GM19025 (cell line): ENCODE data around the gene HUS1.
"Not testable (repeated sequence)": the region's sequence is repeated elsewhere in the genome, so short reads cannot be mapped to it uniquely, and the experiment has no call there.

Experiments used
- ATAC-seq: cut with Tn5 transposase; IDR thresholded peaks from one replicate; pipeline ENCODE4 v1.9.1; 2021; ENCODE audit warnings: mild to moderate bottlenecking, low read depth, moderate library complexity; ENCODE audit not compliant: unreplicated experiment

Gene HUS1

GRCh38 chr7:47980648-47981047 lies 1.2 kb upstream of the HUS1 start:
- ATAC-seq: not testable (repeated sequence)

DNA sequence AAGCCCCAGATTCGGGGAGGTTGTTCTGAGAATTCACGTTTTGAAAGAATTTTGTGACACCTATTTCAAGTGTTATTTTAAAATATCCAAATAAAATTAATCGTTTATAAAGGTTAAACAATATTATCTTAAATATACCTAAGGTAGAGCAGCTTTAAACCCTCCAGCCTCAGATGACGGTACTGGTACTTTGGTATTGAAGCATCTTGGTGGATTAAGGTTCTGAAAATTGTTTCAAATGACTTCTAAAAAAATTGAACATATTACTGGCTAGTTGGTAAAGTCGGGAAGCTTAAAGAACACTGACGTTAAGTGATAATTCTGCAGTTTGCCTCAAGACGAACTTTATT lies 392 bp upstream of the HUS1 start:
- no peak for ATAC-seq

- no peak for ATAC-seq
Observed at GRCh38 chr7:47978790-47979144, 648 bp downstream of the HUS1 start.

- no peak for ATAC-seq
Observed at GRCh38 chr7:47973739-47974138, 5.7 kb downstream of the HUS1 start.

DNA sequence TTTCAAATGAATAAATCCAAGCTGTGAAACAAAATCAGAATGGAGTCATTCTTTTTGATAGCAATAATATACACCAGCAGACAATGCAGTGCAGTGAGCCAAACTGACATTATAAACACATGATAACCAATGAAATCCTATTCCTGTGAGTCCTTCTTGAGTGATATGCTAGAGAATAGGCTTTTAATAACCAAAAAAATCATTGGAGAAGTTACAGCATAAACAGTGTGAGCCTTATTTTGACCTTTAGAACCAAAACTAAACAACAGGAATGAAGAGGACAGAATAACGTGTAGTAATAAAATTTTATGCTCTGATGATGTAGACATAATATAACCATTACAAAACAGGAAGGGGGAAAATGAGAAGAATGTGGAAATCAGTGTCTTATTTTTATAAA lies 8.7 kb downstream of the HUS1 start:
- no peak for ATAC-seq

DNA sequence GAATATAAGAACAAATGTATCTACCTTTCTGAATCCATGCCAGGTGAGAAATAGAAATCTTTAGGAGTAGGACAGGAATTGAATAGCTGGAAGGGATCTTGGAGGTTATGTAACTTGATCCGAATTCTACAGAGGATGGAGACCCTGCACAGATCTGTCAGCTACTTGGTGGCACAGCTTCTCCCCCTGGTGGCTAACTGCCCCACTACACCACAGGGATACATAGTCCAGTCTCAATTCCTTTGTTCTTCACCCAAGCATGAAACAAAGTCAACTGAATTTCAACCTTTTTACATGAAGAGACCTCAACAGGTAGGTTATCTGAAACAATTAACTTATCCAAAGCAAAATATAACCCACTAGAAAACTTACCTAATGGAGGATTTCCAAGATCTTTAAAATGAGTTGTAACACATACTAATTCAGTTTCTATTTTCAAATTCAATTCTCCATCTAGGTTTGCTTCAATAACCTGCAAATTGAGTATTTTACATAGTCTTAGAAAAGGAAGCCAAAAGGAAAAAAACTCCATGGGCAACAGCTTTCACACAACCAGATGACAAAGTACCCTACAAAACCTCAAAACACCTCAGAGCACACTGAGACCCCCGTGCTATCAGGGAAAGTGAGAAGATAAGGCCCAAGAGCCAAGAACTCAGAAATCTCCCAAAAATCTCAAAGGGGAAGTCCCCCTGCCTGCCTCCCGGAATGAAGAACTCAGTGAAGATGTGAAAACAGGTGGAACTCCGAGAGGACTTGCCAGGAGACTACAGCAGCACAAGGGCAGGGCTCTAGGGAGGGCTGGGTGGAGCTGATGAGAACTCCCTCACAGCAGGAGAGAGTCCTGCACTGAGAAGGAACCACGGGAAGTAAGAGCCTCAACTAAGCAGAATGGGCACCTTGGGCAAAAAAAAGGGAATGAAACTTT lies 10.3 kb downstream of the HUS1 start:
- ATAC-seq: no peak

- no peak for ATAC-seq
Observed at GRCh38 chr7:47967708-47968107, 11.7 kb downstream of the HUS1 start.

DNA sequence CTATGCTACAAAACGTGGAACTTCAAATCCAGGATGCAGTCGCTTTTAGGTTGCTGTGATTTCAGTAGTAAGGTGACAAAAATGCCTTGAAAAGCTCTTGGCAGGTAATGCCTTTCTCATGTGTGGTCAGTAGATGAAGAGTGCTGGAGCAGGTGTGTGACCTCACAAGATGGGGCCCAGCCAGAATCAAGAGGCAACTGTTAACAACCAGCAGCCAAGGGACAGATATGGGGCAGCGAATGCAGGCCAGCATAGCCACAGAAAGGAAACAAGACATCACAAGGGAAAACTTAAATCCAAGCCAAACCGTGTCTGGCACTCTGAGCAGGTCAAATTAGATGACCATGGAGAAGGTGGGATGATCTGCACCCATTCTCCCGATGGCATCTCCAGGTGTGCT lies 12.3 kb downstream of the HUS1 start:
- ATAC-seq: no peak

GRCh38 chr7:47965456-47965855 lies 14.0 kb downstream of the HUS1 start:
- no peak for ATAC-seq

DNA sequence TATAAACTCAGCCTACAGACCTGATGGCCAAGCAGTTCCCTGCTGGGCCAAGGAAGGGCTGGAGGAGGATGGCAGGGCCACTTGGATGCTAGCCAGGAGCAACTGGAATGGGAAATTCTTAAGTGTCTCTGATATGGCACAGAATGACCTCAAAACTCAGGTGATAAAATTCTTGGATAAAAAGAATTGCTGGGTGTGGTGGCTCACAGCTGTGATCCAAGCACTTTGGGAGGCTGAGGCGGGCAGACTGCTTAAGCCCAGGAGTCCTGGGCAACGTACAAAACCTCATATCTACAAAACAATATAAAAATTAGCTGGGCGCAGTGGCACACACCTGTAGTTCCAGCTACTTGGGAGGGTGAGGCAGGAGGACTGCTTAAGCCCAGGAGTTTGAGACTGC lies 17.2 kb downstream of the HUS1 start:
- ATAC-seq: no peak

GRCh38 chr7:47957156-47957555 lies 22.3 kb downstream of the HUS1 start:
- no peak for ATAC-seq

DNA sequence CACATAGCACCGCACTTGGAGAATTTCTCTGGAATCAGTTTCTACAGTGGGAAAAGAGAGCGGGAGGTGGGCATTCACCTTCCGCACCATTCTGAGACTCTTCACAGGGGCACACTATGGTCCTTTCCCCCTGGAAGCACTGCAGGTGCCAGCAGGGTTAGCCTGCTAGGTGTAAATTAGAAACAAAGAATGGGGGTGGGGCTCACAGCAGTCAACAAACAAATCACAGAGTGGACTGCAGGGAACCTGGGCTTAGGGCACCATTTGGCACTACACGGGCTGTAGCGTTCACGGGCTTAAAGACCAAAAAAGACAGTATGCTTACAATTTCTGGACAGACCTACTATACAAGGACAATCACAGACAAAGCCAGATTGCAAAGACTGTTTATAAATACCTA lies 23.2 kb downstream of the HUS1 start:
- no peak for ATAC-seq

GRCh38 chr7:47954231-47954911 lies 25.0 kb downstream of the HUS1 start:
- ATAC-seq: no peak

GRCh38 chr7:47953822-47954221 lies 25.6 kb downstream of the HUS1 start:
- peak; percentile 48 for ATAC-seq

DNA sequence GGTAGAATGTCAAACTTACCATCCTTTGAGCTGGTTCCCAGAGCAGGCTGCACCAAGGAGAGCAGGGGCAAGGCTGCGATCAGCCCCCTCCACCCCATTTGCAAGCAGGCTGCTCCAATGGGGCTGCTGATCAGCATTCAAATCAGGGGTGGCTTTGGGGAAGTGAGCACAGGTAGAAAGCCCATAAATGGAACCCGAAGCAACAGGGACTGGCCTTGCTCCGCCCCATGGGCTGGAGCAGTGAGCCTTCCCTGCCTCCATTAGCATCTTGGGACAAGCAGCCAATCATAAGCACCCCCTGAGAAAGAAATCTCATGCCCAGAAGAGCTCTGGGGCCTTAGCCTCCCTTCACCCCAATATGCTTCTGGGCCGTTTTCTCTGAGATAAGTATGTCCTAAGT lies 27.2 kb downstream of the HUS1 start:
- no peak for ATAC-seq

- no peak for ATAC-seq
Observed at GRCh38 chr7:47951374-47951773, 28.0 kb downstream of the HUS1 start.

DNA sequence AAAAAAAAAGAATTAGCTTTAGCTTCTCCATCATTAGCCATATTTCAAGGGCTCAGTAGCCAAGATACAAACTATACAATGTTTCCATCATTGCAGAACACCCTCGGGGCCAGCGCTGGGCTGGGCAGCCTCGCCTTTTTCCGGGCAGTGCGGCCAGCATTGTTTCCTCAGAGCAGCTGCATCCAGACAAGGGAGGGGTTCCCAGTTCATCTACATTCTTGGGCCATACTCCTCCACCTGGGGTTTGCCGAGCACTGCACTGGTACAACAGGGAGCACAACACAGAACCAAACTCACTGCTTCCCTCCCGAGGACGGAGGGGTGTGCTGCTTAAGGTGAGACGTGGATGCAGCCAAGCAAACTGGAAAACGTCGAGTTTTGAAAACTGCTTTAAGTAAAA lies 28.7 kb downstream of the HUS1 start:
- no peak for ATAC-seq

- ATAC-seq: no peak
Observed at GRCh38 chr7:47949703-47950102, 29.7 kb downstream of the HUS1 start.

DNA sequence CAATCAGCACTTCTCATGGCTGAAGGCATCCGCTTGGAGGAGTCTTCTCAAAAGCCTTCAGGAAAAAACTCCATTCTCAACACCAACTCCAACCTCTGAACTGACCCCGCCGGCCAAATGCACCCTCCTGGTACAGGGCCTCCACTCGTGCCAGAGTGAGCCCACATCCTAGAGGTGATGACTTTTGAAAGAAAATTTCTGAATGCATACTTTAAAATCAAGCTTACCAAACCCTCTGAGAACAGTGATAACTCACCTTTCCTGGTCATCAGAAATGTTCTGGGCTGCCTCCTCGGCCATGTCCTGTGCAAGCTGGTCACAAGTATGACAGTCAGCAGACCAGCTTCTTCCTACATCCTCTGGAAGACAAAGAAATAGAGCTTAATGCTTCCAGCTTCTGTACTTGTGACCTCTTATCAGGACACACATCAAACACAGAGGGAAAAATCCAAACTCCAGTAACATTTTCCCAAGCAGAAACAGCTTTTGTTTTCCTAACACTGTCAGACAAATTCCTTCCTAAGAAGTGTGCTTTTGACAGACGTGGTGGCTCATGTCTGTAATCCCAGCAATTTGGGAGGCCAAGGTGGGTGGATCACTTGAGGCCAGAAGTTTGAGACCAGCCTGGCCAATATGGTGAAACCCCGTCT lies 31.1 kb downstream of the HUS1 start, which contains the start of gene PKD1L1:
Gene PKD1L1, minus strand, starts transcription at position 326 of the 650 bp plus-strand sequence. Its CDS starts 26 bp downstream, at position 300.
- ATAC-seq: no peak

- ATAC-seq: no peak
Observed at GRCh38 chr7:47947355-47947749, 32.1 kb downstream of the HUS1 start.

GRCh38 chr7:47946581-47947354 lies 32.6 kb downstream of the HUS1 start:
- no peak for ATAC-seq
